ENCODE data around the gene TNPO2.

- TF ChIP-seq NANOG (IDR thresholded peaks at IDR 0.05; ENCODE audit: borderline replicate concordance) (no peak), EZH2phosphoT487 (IDR thresholded peaks at IDR 0.05; ENCODE audit: unreplicated experiment) (no peak), CREB1 (CRISPR knock-in tag; IDR thresholded peaks at IDR 0.05; ENCODE audit: low read depth) (no peak)
- TF ChIP-seq, protein P1, sequence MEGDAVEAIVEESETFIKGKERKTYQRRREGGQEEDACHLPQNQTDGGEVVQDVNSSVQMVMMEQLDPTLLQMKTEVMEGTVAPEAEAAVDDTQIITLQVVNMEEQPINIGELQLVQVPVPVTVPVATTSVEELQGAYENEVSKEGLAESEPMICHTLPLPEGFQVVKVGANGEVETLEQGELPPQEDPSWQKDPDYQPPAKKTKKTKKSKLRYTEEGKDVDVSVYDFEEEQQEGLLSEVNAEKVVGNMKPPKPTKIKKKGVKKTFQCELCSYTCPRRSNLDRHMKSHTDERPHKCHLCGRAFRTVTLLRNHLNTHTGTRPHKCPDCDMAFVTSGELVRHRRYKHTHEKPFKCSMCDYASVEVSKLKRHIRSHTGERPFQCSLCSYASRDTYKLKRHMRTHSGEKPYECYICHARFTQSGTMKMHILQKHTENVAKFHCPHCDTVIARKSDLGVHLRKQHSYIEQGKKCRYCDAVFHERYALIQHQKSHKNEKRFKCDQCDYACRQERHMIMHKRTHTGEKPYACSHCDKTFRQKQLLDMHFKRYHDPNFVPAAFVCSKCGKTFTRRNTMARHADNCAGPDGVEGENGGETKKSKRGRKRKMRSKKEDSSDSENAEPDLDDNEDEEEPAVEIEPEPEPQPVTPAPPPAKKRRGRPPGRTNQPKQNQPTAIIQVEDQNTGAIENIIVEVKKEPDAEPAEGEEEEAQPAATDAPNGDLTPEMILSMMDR (conservative IDR thresholded peaks at IDR 0.05; ENCODE audit: low read depth in 2 of 2): no peak
Observed at GRCh38 chr19:12764698-12765097, 41.0 kb upstream of the TNPO2 start.

Data from GM23338 (cell line).